ENCODE measurements around the gene LNX1. TPM values are rescaled to one million over a fixed set of nuclear protein-coding genes. Genes with fewer than 3 reads are reported as not detected.

The LNX1 gene
- total RNA-seq, 1 donor from 2014 or later = 4.2 TPM

GRCh38 chr4:53601251-53601764 lies 10.0 kb upstream of the LNX1 start:
- H3K4me3 ChIP-seq (ENCODE audit: low read length in 3 of 3) = no peak overlapping the region
- H3K9ac ChIP-seq (ENCODE audit: low read depth in 1 of 3, low read length in 3 of 3) = no peak overlapping the region
- H3K9me3 ChIP-seq (ENCODE audit: control insufficient read depth in 3 of 3, low read length in 3 of 3) = no peaks in the 10 kb centered on the region
- H3K4me1 ChIP-seq (ENCODE audit: control insufficient read depth in 3 of 3, insufficient read depth in 3 of 3, low read length in 3 of 3) = peaks cover 0 to 8% (median 6%) of the 10 kb centered on the region in 3 donors
- H3K36me3 ChIP-seq (ENCODE audit: control insufficient read depth in 3 of 3, insufficient read depth in 3 of 3, low read length in 3 of 3) = no peaks in the 10 kb centered on the region
- no peak overlapping the region for H3K27ac ChIP-seq (ENCODE audit: low read depth, low read length)
- no peaks in the 10 kb centered on the region for H3K27me3 ChIP-seq (ENCODE audit: control insufficient read depth in 3 of 3, insufficient read depth in 3 of 3, low read length in 3 of 3)

DNA sequence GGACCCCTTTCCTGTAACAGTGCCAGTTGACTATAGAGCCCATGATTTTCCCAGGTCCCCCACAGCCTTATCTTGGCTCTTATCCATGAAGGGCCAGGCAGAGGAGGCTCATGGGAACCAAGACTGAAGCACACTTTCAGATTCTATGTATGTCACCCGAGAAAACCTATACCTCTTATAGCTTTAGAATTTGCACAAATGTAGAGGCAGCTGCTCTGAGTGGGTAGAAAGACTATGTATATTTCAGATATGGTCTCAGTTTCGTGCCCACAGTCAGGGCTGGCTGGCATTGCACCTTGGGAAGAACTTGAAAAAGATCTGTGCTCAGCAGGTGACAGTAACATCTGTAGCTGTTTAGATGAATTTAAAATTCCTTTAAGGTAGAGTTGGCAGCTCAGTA lies 8.3 kb upstream of the LNX1 start:
- H3K9me3 ChIP-seq (ENCODE audit: control insufficient read depth in 3 of 3, low read length in 3 of 3) = no peaks in the 10 kb centered on the region
- peaks cover 0 to 8% (median 6%) of the 10 kb centered on the region in 3 donors for H3K4me1 ChIP-seq (ENCODE audit: control insufficient read depth in 3 of 3, insufficient read depth in 3 of 3, low read length in 3 of 3)
- no peak overlapping the region for H3K27ac ChIP-seq (ENCODE audit: low read depth, low read length)
- no peak overlapping the region for H3K9ac ChIP-seq (ENCODE audit: low read depth in 1 of 3, low read length in 3 of 3)
- no peaks in the 10 kb centered on the region for H3K27me3 ChIP-seq (ENCODE audit: control insufficient read depth in 3 of 3, insufficient read depth in 3 of 3, low read length in 3 of 3)
- no peak overlapping the region for H3K4me3 ChIP-seq (ENCODE audit: low read length in 3 of 3)
- H3K36me3 ChIP-seq (ENCODE audit: control insufficient read depth in 3 of 3, insufficient read depth in 3 of 3, low read length in 3 of 3) = no peaks in the 10 kb centered on the region

- Histone ChIP-seq H3K9ac (ENCODE audit: low read depth in 1 of 3, low read length in 3 of 3) (no peak overlapping the region), H3K27me3 (ENCODE audit: control insufficient read depth in 3 of 3, insufficient read depth in 3 of 3, low read length in 3 of 3) (no peaks in the 10 kb centered on the region), H3K9me3 (ENCODE audit: control insufficient read depth in 3 of 3, low read length in 3 of 3) (no peaks in the 10 kb centered on the region), H3K36me3 (ENCODE audit: control insufficient read depth in 3 of 3, insufficient read depth in 3 of 3, low read length in 3 of 3) (no peaks in the 10 kb centered on the region), H3K4me1 (ENCODE audit: control insufficient read depth in 3 of 3, insufficient read depth in 3 of 3, low read length in 3 of 3) (peaks cover 0 to 8% (median 6%) of the 10 kb centered on the region in 3 donors), H3K4me3 (ENCODE audit: low read length in 3 of 3) (no peak overlapping the region), H3K27ac (ENCODE audit: low read depth, low read length) (no peak overlapping the region)
These were observed 7.6 kb upstream of the LNX1 start for GRCh38 chr4:53598901-53599300.

- H3K36me3 ChIP-seq (ENCODE audit: control insufficient read depth in 3 of 3, insufficient read depth in 3 of 3, low read length in 3 of 3) = no peaks in the 10 kb centered on the region
- peaks cover 0 to 8% (median 6%) of the 10 kb centered on the region in 3 donors for H3K4me1 ChIP-seq (ENCODE audit: control insufficient read depth in 3 of 3, insufficient read depth in 3 of 3, low read length in 3 of 3)
- H3K9ac ChIP-seq (ENCODE audit: low read depth in 1 of 3, low read length in 3 of 3) = no peak overlapping the region
- no peaks in the 10 kb centered on the region for H3K9me3 ChIP-seq (ENCODE audit: control insufficient read depth in 3 of 3, low read length in 3 of 3)
- no peaks in the 10 kb centered on the region for H3K27me3 ChIP-seq (ENCODE audit: control insufficient read depth in 3 of 3, insufficient read depth in 3 of 3, low read length in 3 of 3)
- no peak overlapping the region for H3K4me3 ChIP-seq (ENCODE audit: low read length in 3 of 3)
- H3K27ac ChIP-seq (ENCODE audit: low read depth, low read length) = no peak overlapping the region
These were observed 7.2 kb upstream of the LNX1 start for GRCh38 chr4:53598483-53598882.

DNA sequence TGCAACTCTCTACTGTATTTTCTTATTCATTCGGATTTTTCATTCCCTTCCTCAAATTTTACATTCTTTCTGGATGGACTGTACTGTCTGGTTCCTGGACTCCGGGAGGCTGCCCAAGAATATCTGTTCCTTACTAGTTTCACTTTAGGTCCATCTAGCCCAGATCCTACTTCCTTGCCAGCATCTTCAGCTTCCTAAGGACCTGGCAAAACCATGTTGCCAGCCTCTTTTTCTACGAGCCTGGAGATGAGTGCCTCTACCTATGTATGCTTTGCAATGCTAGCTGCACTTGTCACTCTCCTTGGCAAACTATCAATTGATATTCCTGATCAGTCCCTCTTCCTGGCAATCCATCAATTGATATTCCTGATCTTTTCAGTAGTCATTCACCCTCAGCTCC lies 5.6 kb upstream of the LNX1 start:
- Histone ChIP-seq H3K36me3 (ENCODE audit: control insufficient read depth in 3 of 3, insufficient read depth in 3 of 3, low read length in 3 of 3) (no peaks in the 10 kb centered on the region), H3K9me3 (ENCODE audit: control insufficient read depth in 3 of 3, low read length in 3 of 3) (no peaks in the 10 kb centered on the region), H3K27me3 (ENCODE audit: control insufficient read depth in 3 of 3, insufficient read depth in 3 of 3, low read length in 3 of 3) (no peaks in the 10 kb centered on the region), H3K27ac (ENCODE audit: low read depth, low read length) (no peak overlapping the region), H3K4me3 (ENCODE audit: low read length in 3 of 3) (no peak overlapping the region), H3K4me1 (ENCODE audit: control insufficient read depth in 3 of 3, insufficient read depth in 3 of 3, low read length in 3 of 3) (peaks cover 0 to 5% (median 3%) of the 10 kb centered on the region in 3 donors), H3K9ac (ENCODE audit: low read depth in 1 of 3, low read length in 3 of 3) (no peak overlapping the region)

GRCh38 chr4:53595834-53596233 lies 4.5 kb upstream of the LNX1 start:
- Histone ChIP-seq H3K27ac (ENCODE audit: low read depth, low read length) (no peak overlapping the region), H3K4me3 (ENCODE audit: low read length in 3 of 3) (no peak overlapping the region), H3K27me3 (ENCODE audit: control insufficient read depth in 3 of 3, insufficient read depth in 3 of 3, low read length in 3 of 3) (no peaks in the 10 kb centered on the region), H3K36me3 (ENCODE audit: control insufficient read depth in 3 of 3, insufficient read depth in 3 of 3, low read length in 3 of 3) (no peaks in the 10 kb centered on the region), H3K9me3 (ENCODE audit: control insufficient read depth in 3 of 3, low read length in 3 of 3) (no peaks in the 10 kb centered on the region), H3K9ac (ENCODE audit: low read depth in 1 of 3, low read length in 3 of 3) (no peak overlapping the region), H3K4me1 (ENCODE audit: control insufficient read depth in 3 of 3, insufficient read depth in 3 of 3, low read length in 3 of 3) (no peaks in the 10 kb centered on the region)

DNA sequence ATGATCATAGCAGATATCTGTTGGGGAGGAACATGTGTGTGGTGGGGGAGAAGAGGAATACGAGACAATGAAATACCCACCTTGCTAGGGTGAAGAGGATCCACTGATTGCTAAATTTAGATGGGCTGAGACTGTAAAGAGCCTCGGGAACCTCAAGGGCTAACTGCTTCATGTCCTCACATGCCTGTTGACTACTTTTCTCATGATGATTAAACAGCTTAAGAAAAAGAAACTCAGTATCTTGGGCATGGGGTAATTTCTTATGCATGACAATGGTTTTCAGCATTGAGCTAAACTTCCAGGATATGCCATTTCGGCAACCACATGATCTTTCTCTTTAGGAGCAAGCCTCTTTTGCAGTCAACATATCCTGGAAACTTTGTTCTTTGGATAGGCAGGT lies 3.9 kb upstream of the LNX1 start:
- H3K9ac ChIP-seq (ENCODE audit: low read depth in 1 of 3, low read length in 3 of 3) = no peak overlapping the region

DNA sequence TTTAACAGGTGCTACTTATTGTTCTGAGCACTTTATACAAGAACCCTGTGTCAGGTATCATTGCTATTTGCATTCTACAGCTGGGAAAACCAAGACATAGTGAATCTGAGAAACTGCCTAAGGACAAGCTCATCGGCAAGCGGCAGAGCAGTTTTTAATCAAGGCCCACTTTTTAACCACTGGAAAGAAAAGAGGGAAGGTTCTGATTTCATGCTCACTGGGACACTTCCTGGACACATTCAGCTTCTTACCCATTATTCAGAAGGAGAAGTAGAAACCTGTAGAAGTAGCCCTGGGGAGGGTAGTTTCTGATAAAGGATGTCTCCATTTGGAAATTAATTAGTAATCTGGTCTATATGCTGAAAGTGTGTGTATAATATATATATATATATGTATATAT lies 2.5 kb upstream of the LNX1 start:
- H3K36me3 ChIP-seq (ENCODE audit: control insufficient read depth in 3 of 3, insufficient read depth in 3 of 3, low read length in 3 of 3) = no peaks in the 10 kb centered on the region
- H3K27ac ChIP-seq (ENCODE audit: low read depth, low read length) = no peak overlapping the region
- H3K27me3 ChIP-seq (ENCODE audit: control insufficient read depth in 3 of 3, insufficient read depth in 3 of 3, low read length in 3 of 3) = no peaks in the 10 kb centered on the region
- H3K4me1 ChIP-seq (ENCODE audit: control insufficient read depth in 3 of 3, insufficient read depth in 3 of 3, low read length in 3 of 3) = no peaks in the 10 kb centered on the region
- H3K9ac ChIP-seq (ENCODE audit: low read depth in 1 of 3, low read length in 3 of 3) = no peak overlapping the region
- H3K9me3 ChIP-seq (ENCODE audit: control insufficient read depth in 3 of 3, low read length in 3 of 3) = no peaks in the 10 kb centered on the region
- no peak overlapping the region for H3K4me3 ChIP-seq (ENCODE audit: low read length in 3 of 3)

More for the DNA sequence above, 3.9 kb upstream of the LNX1 start:
- Histone ChIP-seq H3K27ac (ENCODE audit: low read depth, low read length) (no peak overlapping the region), H3K9me3 (ENCODE audit: control insufficient read depth in 3 of 3, low read length in 3 of 3) (no peaks in the 10 kb centered on the region), H3K4me1 (ENCODE audit: control insufficient read depth in 3 of 3, insufficient read depth in 3 of 3, low read length in 3 of 3) (no peaks in the 10 kb centered on the region), H3K27me3 (ENCODE audit: control insufficient read depth in 3 of 3, insufficient read depth in 3 of 3, low read length in 3 of 3) (no peaks in the 10 kb centered on the region), H3K4me3 (ENCODE audit: low read length in 3 of 3) (no peak overlapping the region), H3K36me3 (ENCODE audit: control insufficient read depth in 3 of 3, insufficient read depth in 3 of 3, low read length in 3 of 3) (no peaks in the 10 kb centered on the region)

DNA sequence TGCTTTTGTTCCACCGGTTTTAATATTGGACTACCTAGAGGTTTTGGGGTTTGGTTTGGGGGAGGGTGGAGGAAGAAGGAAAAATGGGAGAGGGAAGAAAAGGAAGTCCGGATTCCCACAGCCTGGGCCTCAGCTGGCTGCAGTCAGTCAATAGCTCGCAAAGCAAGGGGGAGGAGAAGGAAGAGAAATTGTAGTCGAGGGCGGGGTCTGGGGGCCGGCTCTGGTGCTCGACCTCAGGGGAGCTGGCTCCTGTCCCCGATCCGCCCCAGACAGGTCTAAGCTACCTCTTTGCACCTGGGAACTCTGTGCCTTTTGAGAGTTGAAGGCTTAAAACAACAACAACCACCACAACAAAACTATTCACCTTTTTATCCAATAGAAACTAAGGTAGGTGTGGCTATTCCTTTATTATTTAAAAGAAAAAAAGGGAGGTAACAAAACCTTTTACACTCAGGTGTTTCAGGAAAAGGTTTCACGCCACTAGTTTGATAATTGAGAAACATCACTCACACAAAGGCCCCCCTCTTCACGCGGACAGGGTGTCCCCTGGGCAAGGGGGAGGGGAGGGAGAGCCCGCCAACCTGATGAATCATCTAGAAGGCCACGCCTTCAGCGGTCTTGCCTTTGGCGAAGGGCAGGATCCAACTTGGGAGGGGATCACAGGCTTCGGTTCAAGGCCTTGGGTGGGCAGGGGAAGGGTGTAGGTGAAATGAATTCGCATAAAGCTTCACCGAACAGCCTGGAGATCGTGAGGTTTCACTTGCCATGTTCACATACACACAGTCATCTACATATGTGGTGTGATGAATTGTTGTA lies 1.6 kb upstream of the LNX1 start:
- Histone ChIP-seq H3K4me1 (ENCODE audit: control insufficient read depth in 3 of 3, insufficient read depth in 3 of 3, low read length in 3 of 3) (no peaks in the 10 kb centered on the region), H3K27me3 (ENCODE audit: control insufficient read depth in 3 of 3, insufficient read depth in 3 of 3, low read length in 3 of 3) (no peaks in the 10 kb centered on the region), H3K4me3 (ENCODE audit: low read length in 3 of 3) (no peak overlapping the region), H3K9me3 (ENCODE audit: control insufficient read depth in 3 of 3, low read length in 3 of 3) (no peaks in the 10 kb centered on the region), H3K9ac (ENCODE audit: low read depth in 1 of 3, low read length in 3 of 3) (no peak overlapping the region), H3K27ac (ENCODE audit: low read depth, low read length) (no peak overlapping the region), H3K36me3 (ENCODE audit: control insufficient read depth in 3 of 3, insufficient read depth in 3 of 3, low read length in 3 of 3) (no peaks in the 10 kb centered on the region)

GRCh38 chr4:53592122-53592521 lies 836 bp upstream of the LNX1 start:
- Histone ChIP-seq H3K4me3 (ENCODE audit: low read length in 3 of 3) (no peak overlapping the region), H3K9me3 (ENCODE audit: control insufficient read depth in 3 of 3, low read length in 3 of 3) (no peaks in the 10 kb centered on the region), H3K36me3 (ENCODE audit: control insufficient read depth in 3 of 3, insufficient read depth in 3 of 3, low read length in 3 of 3) (no peaks in the 10 kb centered on the region), H3K27me3 (ENCODE audit: control insufficient read depth in 3 of 3, insufficient read depth in 3 of 3, low read length in 3 of 3) (no peaks in the 10 kb centered on the region), H3K4me1 (ENCODE audit: control insufficient read depth in 3 of 3, insufficient read depth in 3 of 3, low read length in 3 of 3) (no peaks in the 10 kb centered on the region), H3K27ac (ENCODE audit: low read depth, low read length) (no peak overlapping the region), H3K9ac (ENCODE audit: low read depth in 1 of 3, low read length in 3 of 3) (no peak overlapping the region)
